Stimulated activated naive CD8-positive, alpha-beta T cell treated with anti-CD3 and anti-CD28 coated beads, Interleukin-15, Interleukin-2, amounts not matched to agents 100 ng/mL and 50 ng/mL, for 24 hours (primary cell): Measurements from ENCODE around the gene PTPRT.

Source experiments
- H3K27ac Mint-ChIP-seq: one replicate; pipeline ENCODE4 v1.8.0; 2021; ENCODE audit warnings: mild to moderate bottlenecking, mixed read lengths
- H3K27me3 Mint-ChIP-seq: one replicate; pipeline ENCODE4 v1.8.0; 2021; ENCODE audit warnings: mixed read lengths
- H3K36me3 Mint-ChIP-seq: one replicate; pipeline ENCODE4 v1.8.0; 2021; ENCODE audit warnings: low read depth, mixed read lengths
- H3K4me1 Mint-ChIP-seq: one replicate; pipeline ENCODE4 v1.8.0; 2021; ENCODE audit warnings: low read depth, mixed read lengths
- H3K4me3 Mint-ChIP-seq: one replicate; pipeline ENCODE4 v1.8.0; 2021; ENCODE audit warnings: mild to moderate bottlenecking, mixed read lengths
- H3K9me3 Mint-ChIP-seq: one replicate; pipeline ENCODE4 v1.8.0; 2021; ENCODE audit warnings: mixed read lengths

The PTPRT gene

DNA sequence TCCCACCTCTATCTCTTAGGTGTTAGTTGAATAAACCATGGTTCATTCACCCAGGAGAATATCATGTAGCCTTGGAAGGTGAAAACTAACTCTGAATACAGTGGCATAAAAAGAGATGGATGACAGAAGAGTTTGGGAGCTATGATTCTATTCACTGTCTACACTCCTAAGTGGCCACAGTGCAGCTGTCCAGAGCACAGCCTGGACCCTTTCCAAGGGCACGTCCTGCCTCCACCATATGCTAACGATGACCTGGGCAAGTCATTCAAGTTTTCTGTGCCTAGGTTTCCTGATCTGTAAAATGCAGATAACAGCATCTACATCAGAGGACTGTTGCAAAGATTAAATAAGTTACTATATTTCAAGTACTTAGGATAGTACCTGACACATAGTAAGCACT is 314.1 kb downstream of the PTPRT start:
- Mint-ChIP-seq H3K27me3 (no peaks in the 10 kb centered on the region), H3K9me3 (no peaks in the 10 kb centered on the region), H3K4me3 (no peak overlapping the region), H3K27ac (no peak overlapping the region), H3K4me1 (no peaks in the 10 kb centered on the region), H3K36me3 (no peaks in the 10 kb centered on the region)

DNA sequence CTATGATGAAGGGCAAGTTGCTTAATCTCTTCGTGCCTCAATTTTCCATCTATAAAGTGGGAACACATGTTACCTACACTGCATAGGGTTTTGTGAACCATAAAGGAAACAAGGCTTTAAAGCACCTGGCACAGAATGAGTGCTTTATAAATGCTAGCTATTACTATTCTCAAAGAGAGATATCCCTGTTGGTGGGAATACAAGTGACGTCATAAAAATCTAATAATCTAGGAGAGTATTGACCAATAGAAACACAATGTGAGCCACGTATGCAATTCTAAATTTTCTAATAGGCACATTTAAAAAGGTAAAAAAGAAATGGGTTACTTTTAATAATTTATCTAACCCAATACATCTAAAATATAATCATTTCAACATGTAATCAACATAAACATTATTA is 316.4 kb downstream of the PTPRT start:
- H3K4me1 Mint-ChIP-seq = no peaks in the 10 kb centered on the region
- H3K9me3 Mint-ChIP-seq = peaks cover 11% of the 10 kb centered on the region
- H3K27me3 Mint-ChIP-seq = no peaks in the 10 kb centered on the region
- no peak overlapping the region for H3K27ac Mint-ChIP-seq
- no peaks in the 10 kb centered on the region for H3K36me3 Mint-ChIP-seq
- H3K4me3 Mint-ChIP-seq = no peak overlapping the region

DNA sequence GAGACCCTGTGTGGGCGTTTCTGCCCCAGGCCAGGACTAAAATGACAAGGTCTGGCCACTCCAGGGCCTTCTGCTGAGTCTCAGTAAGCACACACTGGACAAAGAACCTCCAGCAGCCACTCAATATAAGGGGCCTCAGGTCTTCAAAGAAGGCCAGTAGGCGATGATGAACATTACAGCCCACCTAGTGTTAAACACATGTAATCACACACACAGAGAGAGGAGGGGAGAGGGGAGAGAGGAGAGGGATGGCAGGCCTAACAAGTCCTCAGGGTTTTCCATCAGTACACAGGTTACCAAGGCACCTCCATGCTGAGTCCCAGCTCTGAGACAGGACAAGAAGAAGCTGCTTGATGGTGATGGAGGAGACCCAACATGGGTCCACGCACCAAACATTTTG is 325.6 kb downstream of the PTPRT start:
- H3K4me1 Mint-ChIP-seq = no peaks in the 10 kb centered on the region
- H3K36me3 Mint-ChIP-seq = no peaks in the 10 kb centered on the region
- H3K27ac Mint-ChIP-seq = no peak overlapping the region
- H3K4me3 Mint-ChIP-seq = no peak overlapping the region
- peaks cover 8% of the 10 kb centered on the region for H3K9me3 Mint-ChIP-seq
- H3K27me3 Mint-ChIP-seq = no peaks in the 10 kb centered on the region

GRCh38 chr20:42862446-42862845 is 327.3 kb downstream of the PTPRT start:
- H3K27ac Mint-ChIP-seq = no peak overlapping the region
- no peaks in the 10 kb centered on the region for H3K4me1 Mint-ChIP-seq
- no peaks in the 10 kb centered on the region for H3K27me3 Mint-ChIP-seq
- H3K4me3 Mint-ChIP-seq = no peak overlapping the region
- H3K36me3 Mint-ChIP-seq = no peaks in the 10 kb centered on the region
- no peaks in the 10 kb centered on the region for H3K9me3 Mint-ChIP-seq

DNA sequence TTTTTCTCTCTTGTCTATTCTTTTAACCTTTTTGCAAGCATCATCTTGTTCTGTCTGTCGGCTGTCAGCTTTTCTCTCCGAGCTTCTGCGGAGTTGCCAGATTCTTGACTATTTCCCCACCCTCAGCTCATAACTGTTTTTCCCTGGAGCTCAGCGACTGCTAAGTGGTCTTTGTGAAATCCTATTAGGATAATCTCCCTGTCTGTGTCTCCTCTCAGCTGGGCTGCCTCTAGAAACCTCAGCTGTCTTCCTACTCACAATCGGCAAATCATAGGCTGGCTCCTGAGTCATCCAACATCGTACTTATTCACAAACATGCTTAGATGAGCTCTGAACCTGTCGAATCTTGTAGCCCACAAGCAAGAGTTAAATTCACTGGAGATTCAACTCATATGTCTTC is 332.3 kb downstream of the PTPRT start:
- no peaks in the 10 kb centered on the region for H3K36me3 Mint-ChIP-seq
- H3K27ac Mint-ChIP-seq = no peak overlapping the region
- peaks cover 4% of the 10 kb centered on the region for H3K9me3 Mint-ChIP-seq
- H3K4me3 Mint-ChIP-seq = no peak overlapping the region
- H3K27me3 Mint-ChIP-seq = no peaks in the 10 kb centered on the region
- H3K4me1 Mint-ChIP-seq = no peaks in the 10 kb centered on the region

DNA sequence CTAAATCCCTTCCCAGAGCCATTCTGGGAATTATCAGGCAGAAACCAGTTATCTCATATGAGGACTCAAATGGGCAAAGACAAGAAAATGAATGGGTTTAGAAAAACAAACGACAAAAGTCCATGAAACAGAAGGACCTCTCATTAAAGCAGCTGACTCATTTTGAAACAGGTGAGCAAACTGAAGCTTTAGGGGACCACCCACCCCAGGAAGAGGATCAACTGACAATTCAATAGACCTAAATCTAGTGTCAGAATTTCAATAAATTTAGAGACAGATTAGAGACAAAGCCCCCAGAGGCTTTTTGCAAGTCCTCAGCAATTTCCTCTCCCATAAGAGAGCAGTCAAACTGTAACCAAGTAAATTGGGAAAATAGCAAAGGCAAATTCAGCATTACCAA is 333.8 kb downstream of the PTPRT start:
- Mint-ChIP-seq H3K4me1 (no peaks in the 10 kb centered on the region), H3K27ac (no peak overlapping the region), H3K4me3 (no peak overlapping the region), H3K9me3 (peaks cover 6% of the 10 kb centered on the region), H3K36me3 (no peaks in the 10 kb centered on the region), H3K27me3 (no peaks in the 10 kb centered on the region)

- no peaks in the 10 kb centered on the region for H3K27me3 Mint-ChIP-seq
- H3K9me3 Mint-ChIP-seq = peaks cover 9% of the 10 kb centered on the region
- H3K4me3 Mint-ChIP-seq = no peak overlapping the region
- no peaks in the 10 kb centered on the region for H3K4me1 Mint-ChIP-seq
- H3K36me3 Mint-ChIP-seq = no peaks in the 10 kb centered on the region
- no peak overlapping the region for H3K27ac Mint-ChIP-seq
These were observed 337.0 kb downstream of the PTPRT start for GRCh38 chr20:42852691-42853090.

- Mint-ChIP-seq H3K27me3 (no peaks in the 10 kb centered on the region), H3K4me1 (no peaks in the 10 kb centered on the region), H3K27ac (no peak overlapping the region), H3K36me3 (no peaks in the 10 kb centered on the region), H3K9me3 (peaks cover 21% of the 10 kb centered on the region), H3K4me3 (no peak overlapping the region)
These were observed 342.8 kb downstream of the PTPRT start for GRCh38 chr20:42846784-42847490.

- no peaks in the 10 kb centered on the region for H3K27me3 Mint-ChIP-seq
- no peak overlapping the region for H3K4me3 Mint-ChIP-seq
- H3K9me3 Mint-ChIP-seq = peaks cover 17% of the 10 kb centered on the region
These were observed 345.0 kb downstream of the PTPRT start for GRCh38 chr20:42844751-42845150.

GRCh38 chr20:42837456-42837855 is 352.2 kb downstream of the PTPRT start:
- Mint-ChIP-seq H3K4me3 (no peak overlapping the region), H3K27me3 (no peaks in the 10 kb centered on the region), H3K27ac (no peak overlapping the region), H3K36me3 (no peaks in the 10 kb centered on the region), H3K4me1 (no peaks in the 10 kb centered on the region), H3K9me3 (peaks cover 3% of the 10 kb centered on the region)

More at GRCh38 chr20:42844751-42845150, 345.0 kb downstream of the PTPRT start:
- no peaks in the 10 kb centered on the region for H3K36me3 Mint-ChIP-seq
- no peak overlapping the region for H3K27ac Mint-ChIP-seq
- H3K4me1 Mint-ChIP-seq = no peaks in the 10 kb centered on the region

GRCh38 chr20:42836339-42836738 is 353.4 kb downstream of the PTPRT start:
- Mint-ChIP-seq H3K27ac (no peak overlapping the region), H3K4me3 (no peak overlapping the region), H3K27me3 (no peaks in the 10 kb centered on the region), H3K36me3 (no peaks in the 10 kb centered on the region), H3K9me3 (peaks cover 3% of the 10 kb centered on the region), H3K4me1 (no peaks in the 10 kb centered on the region)

- Mint-ChIP-seq H3K9me3 (peaks cover 11% of the 10 kb centered on the region), H3K27ac (no peak overlapping the region), H3K4me1 (no peaks in the 10 kb centered on the region), H3K4me3 (no peak overlapping the region), H3K27me3 (no peaks in the 10 kb centered on the region), H3K36me3 (no peaks in the 10 kb centered on the region)
These were observed 381.8 kb downstream of the PTPRT start for GRCh38 chr20:42807876-42808275.

- Mint-ChIP-seq H3K36me3 (no peaks in the 10 kb centered on the region), H3K9me3 (peaks cover 14% of the 10 kb centered on the region), H3K27ac (no peak overlapping the region), H3K4me1 (no peaks in the 10 kb centered on the region), H3K27me3 (no peaks in the 10 kb centered on the region), H3K4me3 (no peak overlapping the region)
These were observed 394.5 kb downstream of the PTPRT start for GRCh38 chr20:42795111-42795695.

DNA sequence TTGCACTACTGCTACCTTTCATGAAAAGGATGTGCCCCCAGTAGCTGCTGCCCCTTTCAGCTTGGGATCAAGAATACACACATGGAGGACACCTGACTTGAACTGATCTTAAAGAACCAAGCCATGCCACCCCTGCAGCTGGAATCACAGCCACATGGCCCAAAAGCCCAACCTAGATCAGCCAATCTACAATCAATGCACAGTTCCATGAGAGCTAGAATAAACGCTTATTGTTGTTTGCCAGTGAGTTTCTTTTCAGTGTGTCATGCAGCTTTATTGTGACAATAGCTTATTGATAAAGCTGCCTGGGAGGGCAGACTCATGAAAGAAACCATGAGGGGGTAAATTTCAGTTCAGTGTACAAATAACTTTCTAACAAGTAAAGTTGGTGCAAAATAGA is 397.7 kb downstream of the PTPRT start:
- no peaks in the 10 kb centered on the region for H3K4me1 Mint-ChIP-seq

DNA sequence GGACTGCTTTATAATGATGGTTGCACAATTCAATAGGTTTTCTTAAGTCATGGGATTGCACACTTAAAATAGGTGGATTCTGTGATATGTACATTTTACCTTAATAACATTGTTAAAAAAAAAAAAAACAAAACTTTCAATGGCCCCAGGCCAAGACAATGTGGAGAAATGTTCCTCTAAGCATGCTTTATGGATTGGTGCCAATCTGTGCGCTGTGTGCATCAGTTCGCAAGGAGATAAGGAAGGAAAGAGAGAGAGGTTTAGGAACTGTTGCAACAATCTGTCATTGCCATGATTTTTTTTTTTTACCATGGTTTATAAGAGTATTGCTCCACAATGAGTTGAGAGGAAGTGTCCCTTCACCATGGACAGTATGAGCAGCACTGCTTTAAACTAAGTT is 399.6 kb downstream of the PTPRT start:
- Mint-ChIP-seq H3K9me3 (peaks cover 6% of the 10 kb centered on the region), H3K27me3 (peaks cover 4% of the 10 kb centered on the region), H3K27ac (no peak overlapping the region), H3K36me3 (no peaks in the 10 kb centered on the region), H3K4me3 (no peak overlapping the region), H3K4me1 (no peaks in the 10 kb centered on the region)

More for the DNA sequence above, 397.7 kb downstream of the PTPRT start:
- H3K9me3 Mint-ChIP-seq = peaks cover 14% of the 10 kb centered on the region
- no peaks in the 10 kb centered on the region for H3K36me3 Mint-ChIP-seq
- no peaks in the 10 kb centered on the region for H3K27me3 Mint-ChIP-seq
- no peak overlapping the region for H3K27ac Mint-ChIP-seq
- H3K4me3 Mint-ChIP-seq = no peak overlapping the region

DNA sequence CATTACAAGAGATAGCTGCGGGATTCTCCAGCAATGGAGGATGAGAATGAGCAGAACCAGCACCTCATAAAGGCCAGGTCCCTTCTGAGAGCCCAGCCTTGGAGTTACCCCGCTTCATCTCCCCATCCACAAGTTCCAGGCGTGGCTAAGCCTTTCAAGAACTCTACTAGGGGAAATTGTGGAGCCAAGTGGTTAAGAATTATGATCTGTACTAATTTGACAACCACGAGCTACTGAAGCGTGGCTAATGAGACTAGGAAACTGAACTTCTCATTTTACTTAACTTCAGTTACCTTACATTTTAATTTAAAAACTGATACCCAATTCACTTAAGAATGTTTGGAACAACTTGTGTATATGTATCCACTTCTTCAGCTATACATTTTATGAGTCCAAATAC is 401.0 kb downstream of the PTPRT start:
- peaks cover 4% of the 10 kb centered on the region for H3K27me3 Mint-ChIP-seq
- no peaks in the 10 kb centered on the region for H3K9me3 Mint-ChIP-seq
- no peaks in the 10 kb centered on the region for H3K36me3 Mint-ChIP-seq
- no peak overlapping the region for H3K4me3 Mint-ChIP-seq
- no peak overlapping the region for H3K27ac Mint-ChIP-seq
- H3K4me1 Mint-ChIP-seq = no peaks in the 10 kb centered on the region
